Caco-2 (cell line): ENCODE data around the gene LMBR1. TPM values are rescaled to one million over a fixed set of nuclear protein-coding genes. Genes with fewer than 3 reads are reported as not detected.
"Not testable (repeated sequence)": the region's sequence is repeated elsewhere in the genome, so short reads cannot be mapped to it uniquely, and the experiment has no call there.

Experiments
- BruUV-seq: library from RNA; stranded (reverse); fragments of 400-500 nt; replicated peaks from 2 replicates; lab custom pipeline; 2021; lab: Mats Ljungman, UMichigan
- CTCF ChIA-PET: fragments of 300-600 bp; sonication (Branson Sonifier 250); formaldehyde crosslinking; loops from one replicate; lab custom pipeline; 2022; ENCODE audit warnings: antibody characterized with exemption; lab: Charles Lee
- POLR2A ChIA-PET: fragments of 300-600 bp; sonication (Branson Sonifier 250); formaldehyde crosslinking; loops from one replicate; lab custom pipeline; 2022; ENCODE audit warnings: antibody characterized with exemption; lab: Charles Lee
- DNase-seq, 2 experiments: peaks; one replicate each; pipeline versions ENCODE4 v3.0.0 to v3.0.0-alpha.2; 2020 to 2022
- H3K27me3 ChIP-seq: replicated peaks from 2 replicates; pipeline ENCODE4 v1.6.0; 2011; ENCODE audit warnings: low read length; ENCODE audit not compliant: control insufficient read depth, insufficient read depth
- H3K36me3 ChIP-seq: 2 replicates; pipeline ENCODE4 v1.5.1; 2011; ENCODE audit warnings: low read length; ENCODE audit not compliant: control insufficient read depth, insufficient read depth
- H3K4me1 ChIP-seq: fragments of 250-450 bp; sonication (Bioruptor Pico); 2 replicates; pipeline ENCODE4 v1.5.1; 2020; ENCODE audit warnings: mild to moderate bottlenecking
- H3K4me3 ChIP-seq: 2 replicates; pipeline ENCODE4 v1.5.1; 2011; ENCODE audit warnings: low read depth, mild to moderate bottlenecking, control low read depth, low read length
- H3K9me3 ChIP-seq: fragments of 250-450 bp; sonication (Bioruptor Pico); 2 replicates; pipeline ENCODE4 v1.5.1; 2020; ENCODE audit warnings: mild to moderate bottlenecking, moderate library complexity
- H3K27ac Mint-ChIP-seq: one replicate; pipeline ENCODE4 v1.8.0; 2022; ENCODE audit warnings: mixed read lengths; ENCODE audit not compliant: unreplicated experiment
- H3K27me3 Mint-ChIP-seq: one replicate; pipeline ENCODE4 v1.8.0; 2022; ENCODE audit warnings: mixed read lengths; ENCODE audit not compliant: insufficient read depth, unreplicated experiment
- H3K36me3 Mint-ChIP-seq: one replicate; pipeline ENCODE4 v1.8.0; 2022; ENCODE audit warnings: mild to moderate bottlenecking, mixed read lengths; ENCODE audit not compliant: insufficient read depth, unreplicated experiment
- H3K4me1 Mint-ChIP-seq: one replicate; pipeline ENCODE4 v1.8.0; 2022; ENCODE audit warnings: low read depth, mixed read lengths; ENCODE audit not compliant: unreplicated experiment
- H3K4me3 Mint-ChIP-seq: one replicate; pipeline ENCODE4 v1.8.0; 2022; ENCODE audit warnings: mild to moderate bottlenecking, moderate library complexity, mixed read lengths; ENCODE audit not compliant: unreplicated experiment
- H3K9me3 Mint-ChIP-seq: one replicate; pipeline ENCODE4 v1.8.0; 2022; ENCODE audit warnings: mixed read lengths; ENCODE audit not compliant: unreplicated experiment
- CTCF ChIP-seq, 2 experiments: fragments of 200-600 bp in 1 of 2; IDR thresholded peaks; 1 replicate in 1 of 2; 2 replicates in 1 of 2; pipeline versions ENCODE4 v1.5.1 to v1.8.0; 2011 to 2022; ENCODE audit warnings: antibody characterized with exemption in 1 of 2, control low read depth in 1 of 2, inconsistent platforms in 1 of 2, low read depth in 1 of 2, low read length in 1 of 2, mild to moderate bottlenecking in 1 of 2, moderate library complexity in 1 of 2; ENCODE audit not compliant: insufficient read depth in 1 of 2, severe bottlenecking in 1 of 2, unreplicated experiment in 1 of 2
- intact Hi-C: fragments of 100-400 bp; cut with micrococcal nuclease; formaldehyde crosslinking; loops from one replicate; pipeline ENCODE4 v1.10.0; 2022; ENCODE audit not compliant: unreplicated experiment
- total RNA-seq: library from RNA; stranded (reverse); gene quantifications from 2 replicates; pipeline ENCODE4 v1.2.3, GENCODE V29; 2022

Gene LMBR1
- total RNA-seq, 1 experiment from 2014 or later: 77.9 TPM

- Mint-ChIP-seq H3K9me3 (no peaks in the 10 kb centered on the region), H3K27ac (no peak overlapping the region), H3K36me3 (peaks cover 10% of the 10 kb centered on the region), H3K4me3 (no peak overlapping the region), H3K27me3 (no peaks in the 10 kb centered on the region), H3K4me1 (peaks cover 12% of the 10 kb centered on the region)
- POLR2A ChIA-PET: no interaction called here
- no TSS peak for BruUV-seq
- Histone ChIP-seq H3K27me3 (no peaks in the 10 kb centered on the region), H3K9me3 (no peaks in the 10 kb centered on the region), H3K4me3 (no peak overlapping the region), H3K36me3 (no peaks in the 10 kb centered on the region; the same call in 1 of the 2 replicates), H3K4me1 (peaks cover 13% of the 10 kb centered on the region)
- CTCF ChIA-PET: interaction anchor here (1.4 kb wide), 1 partner anchor 48 kb away, joined by 7 read pairs; no protein-coding TSS in a partner anchor
- peak; percentile 41 to 53 for TF ChIP-seq CTCF (IDR thresholded peaks at IDR 0.05; ENCODE audit: insufficient read depth in 1 of 2, low read depth in 1 of 2, low read length in 1 of 2, severe bottlenecking in 1 of 2, unreplicated experiment in 1 of 2)
- DNase-seq: no peak
- intact Hi-C loops: loop anchor here (1.0 to 5.0 kb wide), 4 partner anchors 53 to 1020 kb away; no protein-coding TSS in a partner anchor
Observed at GRCh38 chr7:156816943-156817572, 75.9 kb downstream of the LMBR1 start.

GRCh38 chr7:156811706-156812105 is 81.3 kb downstream of the LMBR1 start:
- no peak overlapping the region for H3K4me3 ChIP-seq
- H3K27ac Mint-ChIP-seq: no peak overlapping the region
- H3K4me3 Mint-ChIP-seq: no peak overlapping the region
- TF ChIP-seq CTCF (IDR thresholded peaks at IDR 0.05; ENCODE audit: insufficient read depth in 1 of 2, low read depth in 1 of 2, low read length in 1 of 2, severe bottlenecking in 1 of 2, unreplicated experiment in 1 of 2): no peak
- BruUV-seq: no TSS peak
- no peaks in the 10 kb centered on the region for H3K9me3 ChIP-seq
- no peaks in the 10 kb centered on the region for H3K9me3 Mint-ChIP-seq
- H3K4me1 ChIP-seq: no peaks in the 10 kb centered on the region
- DNase-seq: no peak
- intact Hi-C loops: no loop called here
- no peaks in the 10 kb centered on the region for H3K36me3 ChIP-seq
- CTCF ChIA-PET: no interaction called here
- POLR2A ChIA-PET: no interaction called here
- H3K36me3 Mint-ChIP-seq: peaks cover 10% of the 10 kb centered on the region
- H3K27me3 ChIP-seq: no peaks in the 10 kb centered on the region
- no peaks in the 10 kb centered on the region for H3K4me1 Mint-ChIP-seq
- H3K27me3 Mint-ChIP-seq: no peaks in the 10 kb centered on the region

GRCh38 chr7:156803656-156804055 is 89.3 kb downstream of the LMBR1 start:
- not testable (repeated sequence) for BruUV-seq

More at GRCh38 chr7:156803656-156804055, 89.3 kb downstream of the LMBR1 start:
- H3K4me3 ChIP-seq, POLR2A ChIA-PET, H3K4me1 Mint-ChIP-seq, intact Hi-C loops, CTCF ChIA-PET, H3K27me3 Mint-ChIP-seq, H3K36me3 Mint-ChIP-seq, H3K4me3 Mint-ChIP-seq, H3K36me3 ChIP-seq, H3K27me3 ChIP-seq, H3K9me3 Mint-ChIP-seq, DNase-seq, H3K27ac Mint-ChIP-seq, H3K4me1 ChIP-seq, H3K9me3 ChIP-seq: not testable (repeated sequence)
